Subcutaneous adipose tissue (tissue), 4 donors: Measurements from ENCODE around the gene HLF. TPM values are rescaled to one million over a fixed set of nuclear protein-coding genes. Genes with fewer than 3 reads are reported as not detected.

ENCODE experiments used
- total RNA-seq, 4 donors: library from RNA; depleted of rRNA; stranded (reverse); fragments of >200 nt; gene quantifications; one replicate each; pipeline ENCODE4 v1.1.0, GENCODE V29; 2016
- TF ChIP-seq, protein P1 (sequence below): fragments of 450-650 bp; IDR thresholded peaks from one replicate; pipeline ENCODE4 v1.5.1; 2016; ENCODE audit warnings: low read depth, mild to moderate bottlenecking, control low read depth, antibody characterized with exemption, moderate library complexity

HLF gene
- total RNA-seq, 4 donors from 2014 or later: 8.5 to 23.4 (median 11.5) TPM

DNA sequence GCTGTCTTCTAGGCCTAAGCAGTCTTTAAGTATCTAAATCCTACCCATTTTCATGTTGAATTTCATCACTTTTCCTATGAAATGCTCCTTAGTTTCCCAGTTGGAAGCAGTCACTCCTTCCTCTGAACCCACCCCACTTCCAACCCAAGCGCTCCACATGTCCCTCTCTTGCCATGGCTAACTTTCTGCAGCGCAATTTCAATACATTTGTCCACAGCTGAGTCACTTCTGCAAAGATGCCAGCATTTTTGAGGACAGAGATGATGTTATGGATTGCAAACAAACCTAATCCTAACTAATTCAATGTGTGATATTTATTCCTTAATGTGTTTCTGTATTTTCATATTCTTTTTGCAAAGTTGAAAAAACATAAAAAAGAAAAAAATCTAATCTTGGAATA lies 71.7 kb downstream of the HLF start:
- TF ChIP-seq, protein P1, sequence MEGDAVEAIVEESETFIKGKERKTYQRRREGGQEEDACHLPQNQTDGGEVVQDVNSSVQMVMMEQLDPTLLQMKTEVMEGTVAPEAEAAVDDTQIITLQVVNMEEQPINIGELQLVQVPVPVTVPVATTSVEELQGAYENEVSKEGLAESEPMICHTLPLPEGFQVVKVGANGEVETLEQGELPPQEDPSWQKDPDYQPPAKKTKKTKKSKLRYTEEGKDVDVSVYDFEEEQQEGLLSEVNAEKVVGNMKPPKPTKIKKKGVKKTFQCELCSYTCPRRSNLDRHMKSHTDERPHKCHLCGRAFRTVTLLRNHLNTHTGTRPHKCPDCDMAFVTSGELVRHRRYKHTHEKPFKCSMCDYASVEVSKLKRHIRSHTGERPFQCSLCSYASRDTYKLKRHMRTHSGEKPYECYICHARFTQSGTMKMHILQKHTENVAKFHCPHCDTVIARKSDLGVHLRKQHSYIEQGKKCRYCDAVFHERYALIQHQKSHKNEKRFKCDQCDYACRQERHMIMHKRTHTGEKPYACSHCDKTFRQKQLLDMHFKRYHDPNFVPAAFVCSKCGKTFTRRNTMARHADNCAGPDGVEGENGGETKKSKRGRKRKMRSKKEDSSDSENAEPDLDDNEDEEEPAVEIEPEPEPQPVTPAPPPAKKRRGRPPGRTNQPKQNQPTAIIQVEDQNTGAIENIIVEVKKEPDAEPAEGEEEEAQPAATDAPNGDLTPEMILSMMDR: no peak

- TF ChIP-seq, protein P1: no peak
Observed at GRCh38 chr17:55340176-55340575, 75.4 kb downstream of the HLF start.

GRCh38 chr17:55340686-55341085 lies 75.9 kb downstream of the HLF start:
- TF ChIP-seq, protein P1: no peak

- TF ChIP-seq, protein P1: no peak
Observed at GRCh38 chr17:55341432-55341831, 76.7 kb downstream of the HLF start.

DNA sequence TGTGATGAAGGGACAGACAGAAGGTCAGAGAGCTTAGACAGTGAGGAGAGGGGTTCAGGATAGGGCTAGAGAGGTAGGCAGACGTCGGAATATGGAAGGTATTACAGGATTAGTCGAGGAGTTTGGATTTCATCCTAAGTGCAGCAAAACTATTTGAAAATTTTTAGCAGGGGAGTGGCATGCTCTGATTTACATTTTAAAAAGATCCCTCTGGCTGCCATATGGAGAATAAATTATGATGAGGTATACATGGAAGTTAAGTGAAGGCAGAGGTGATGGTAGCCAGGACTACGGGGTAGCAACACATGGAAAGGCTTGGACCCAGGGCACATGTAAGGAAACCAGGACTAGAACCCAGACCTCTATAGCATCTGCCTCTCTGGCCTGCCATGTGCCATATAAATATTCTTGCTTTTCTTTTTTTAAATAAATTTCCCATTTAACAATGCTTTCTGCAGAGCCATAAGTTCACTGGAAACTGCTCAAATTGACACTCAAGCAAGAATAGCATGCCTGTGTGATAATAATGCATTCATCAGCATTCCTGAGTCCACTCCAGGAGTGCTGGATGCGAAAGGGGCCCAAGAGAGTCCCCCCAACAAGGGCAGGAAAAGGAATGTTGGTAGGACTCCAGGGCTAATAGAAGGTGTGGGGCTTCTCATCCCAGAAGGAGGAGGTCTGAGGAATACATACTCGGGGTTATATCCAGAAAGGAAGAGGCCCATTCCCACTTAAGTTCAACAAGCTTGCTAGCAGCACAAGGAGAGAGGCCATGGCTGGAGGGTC lies 78.2 kb downstream of the HLF start:
- TF ChIP-seq, protein P1: no peak

DNA sequence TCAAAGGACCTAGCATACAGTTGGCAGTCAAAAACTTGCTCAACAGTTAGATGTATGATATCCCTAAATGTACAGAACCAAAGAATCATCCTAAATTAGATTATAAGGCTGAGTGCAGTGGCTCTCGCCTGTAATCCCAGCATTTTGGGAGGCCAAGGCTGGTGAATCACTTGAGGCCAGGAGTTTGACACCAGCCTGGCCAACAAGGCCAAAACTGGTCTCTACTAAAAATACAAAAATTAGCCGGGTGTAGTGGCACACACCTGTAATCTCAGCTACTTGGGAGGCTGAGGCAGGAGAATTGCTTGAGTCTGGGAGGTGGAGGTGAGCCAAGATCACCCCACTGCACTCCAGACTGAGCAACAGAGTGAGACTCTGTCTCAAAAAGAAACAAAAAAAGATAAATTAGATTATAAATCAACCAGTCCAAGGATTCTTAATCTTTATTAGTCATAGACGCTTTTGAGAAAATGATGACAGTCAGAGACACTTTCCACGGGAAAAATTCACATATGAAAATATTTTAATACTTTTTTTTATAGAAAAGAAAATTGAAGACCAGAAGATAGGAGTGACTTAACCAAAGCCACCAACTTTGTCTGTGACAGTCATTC lies 79.2 kb downstream of the HLF start:
- TF ChIP-seq, protein P1: no peak

DNA sequence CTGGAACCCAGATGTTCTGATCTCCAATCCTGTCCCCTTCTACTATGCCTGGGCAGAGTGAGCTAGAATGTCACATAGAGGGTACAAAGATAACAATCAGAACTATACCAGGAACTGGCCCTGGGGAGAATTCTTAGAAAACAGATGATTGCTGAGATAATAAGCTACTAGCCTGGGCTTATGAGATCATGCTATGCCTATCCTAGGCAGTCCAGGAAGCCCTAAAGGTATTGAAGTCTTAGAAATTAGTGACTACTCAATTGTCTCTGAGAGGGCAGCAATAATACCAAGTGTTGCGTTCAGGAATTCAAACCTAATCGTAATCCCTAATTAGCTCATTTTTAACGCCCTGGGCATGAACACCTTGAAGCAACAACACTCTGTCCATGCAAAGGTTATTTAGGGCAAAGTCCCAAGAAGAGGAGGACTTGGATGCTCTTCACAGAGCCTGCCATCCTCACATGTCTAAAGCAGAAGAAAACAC lies 79.8 kb downstream of the HLF start:
- TF ChIP-seq, protein P1: no peak
